HG02678 (cell line): ENCODE data around the gene CAPN12.

Experiments used
- ATAC-seq: cut with Tn5 transposase; IDR thresholded peaks from one replicate; pipeline ENCODE4 v1.9.1; 2021; ENCODE audit warnings: mild to moderate bottlenecking, moderate library complexity; ENCODE audit not compliant: unreplicated experiment

CAPN12 gene

GRCh38 chr19:38712161-38712748 lies 32.0 kb downstream of the CAPN12 start:
- ATAC-seq = no peak

- no peak for ATAC-seq
These were observed 32.5 kb downstream of the CAPN12 start for GRCh38 chr19:38711726-38712153.

- ATAC-seq = no peak
These were observed 33.1 kb downstream of the CAPN12 start for GRCh38 chr19:38710928-38711725.

DNA sequence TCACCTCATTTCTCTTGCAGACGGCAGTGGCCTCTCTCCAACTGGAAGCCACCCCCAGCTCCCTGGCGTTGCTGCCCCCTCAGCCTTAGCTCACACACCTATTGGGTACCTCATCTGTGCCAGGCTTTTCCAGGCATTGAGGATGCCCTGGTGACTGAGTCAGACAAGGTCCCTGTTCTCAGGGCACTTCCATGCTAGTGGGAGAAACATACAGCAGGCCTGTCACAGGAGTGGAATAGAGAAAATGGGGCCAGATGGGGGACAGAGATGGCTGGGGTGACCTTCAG lies 33.9 kb downstream of the CAPN12 start:
- no peak for ATAC-seq

GRCh38 chr19:38709671-38710415 lies 34.4 kb downstream of the CAPN12 start:
- no peak for ATAC-seq

- no peak for ATAC-seq
These were observed 35.2 kb downstream of the CAPN12 start for GRCh38 chr19:38709119-38709518.

DNA sequence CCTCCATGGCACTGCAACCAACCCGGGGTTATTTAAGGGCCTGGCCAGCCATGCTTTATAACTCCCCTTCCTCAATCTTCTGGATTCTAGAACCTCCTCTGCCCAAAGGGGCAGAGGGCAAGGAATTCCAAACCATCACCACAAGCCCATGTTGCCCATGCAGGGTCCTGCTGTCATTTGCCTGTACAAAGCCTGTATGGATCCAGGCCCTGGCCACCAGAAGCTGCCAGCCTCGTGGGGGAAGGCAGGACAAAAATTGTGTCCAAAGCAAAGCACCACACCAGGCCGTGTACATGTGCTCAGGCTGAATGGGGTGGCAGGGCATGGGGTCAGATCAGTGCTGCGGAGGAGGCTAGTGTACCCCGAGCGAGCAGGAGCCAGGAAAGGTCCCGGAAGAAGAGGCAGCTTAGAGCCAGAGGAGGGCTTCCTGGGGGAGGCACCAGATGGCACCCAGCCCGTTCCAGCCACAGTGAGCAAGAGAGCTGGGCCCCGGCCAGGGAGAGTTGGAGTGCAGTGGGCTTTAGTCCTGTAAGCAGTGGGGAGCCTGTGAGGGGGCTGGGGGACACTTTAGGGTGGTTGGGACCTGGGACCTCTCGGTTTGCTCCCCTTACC lies 35.8 kb downstream of the CAPN12 start:
- no peak for ATAC-seq

GRCh38 chr19:38707512-38708114 lies 36.7 kb downstream of the CAPN12 start:
- no peak for ATAC-seq

DNA sequence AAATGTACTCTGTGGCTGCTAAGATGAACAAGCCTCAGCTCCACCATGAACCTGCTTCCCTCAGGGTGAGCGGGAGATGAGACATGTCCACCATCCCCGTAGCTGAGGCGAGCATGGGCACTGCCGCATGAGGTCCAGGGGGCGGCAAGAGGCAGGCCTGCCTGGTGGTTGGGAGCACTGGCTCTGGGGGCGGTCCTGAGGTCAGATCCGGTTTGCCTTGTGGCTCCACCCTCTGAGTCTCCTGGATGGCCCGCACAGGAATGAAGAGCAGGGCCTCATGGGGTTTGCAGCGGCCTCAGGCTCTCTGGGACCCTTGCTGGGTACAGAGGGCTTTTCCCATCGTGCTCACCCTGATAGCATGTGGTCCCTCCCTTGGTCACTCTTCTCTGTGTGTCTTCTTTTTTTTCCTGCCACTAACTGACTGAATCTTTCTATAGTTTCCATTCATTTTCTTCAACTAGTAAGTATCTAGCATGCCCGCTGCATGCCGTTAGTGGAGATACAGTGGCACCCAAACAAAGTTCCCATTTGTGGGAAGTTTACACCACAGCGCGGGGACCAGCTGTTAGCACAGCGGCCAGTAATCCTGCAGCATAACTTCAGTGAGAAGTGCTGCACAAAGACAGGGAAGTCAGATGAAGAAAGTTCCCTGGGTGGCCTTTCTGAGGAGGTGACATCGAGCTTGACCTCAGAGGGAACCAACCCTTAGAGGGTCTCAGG lies 37.3 kb downstream of the CAPN12 start:
- ATAC-seq = no peak

DNA sequence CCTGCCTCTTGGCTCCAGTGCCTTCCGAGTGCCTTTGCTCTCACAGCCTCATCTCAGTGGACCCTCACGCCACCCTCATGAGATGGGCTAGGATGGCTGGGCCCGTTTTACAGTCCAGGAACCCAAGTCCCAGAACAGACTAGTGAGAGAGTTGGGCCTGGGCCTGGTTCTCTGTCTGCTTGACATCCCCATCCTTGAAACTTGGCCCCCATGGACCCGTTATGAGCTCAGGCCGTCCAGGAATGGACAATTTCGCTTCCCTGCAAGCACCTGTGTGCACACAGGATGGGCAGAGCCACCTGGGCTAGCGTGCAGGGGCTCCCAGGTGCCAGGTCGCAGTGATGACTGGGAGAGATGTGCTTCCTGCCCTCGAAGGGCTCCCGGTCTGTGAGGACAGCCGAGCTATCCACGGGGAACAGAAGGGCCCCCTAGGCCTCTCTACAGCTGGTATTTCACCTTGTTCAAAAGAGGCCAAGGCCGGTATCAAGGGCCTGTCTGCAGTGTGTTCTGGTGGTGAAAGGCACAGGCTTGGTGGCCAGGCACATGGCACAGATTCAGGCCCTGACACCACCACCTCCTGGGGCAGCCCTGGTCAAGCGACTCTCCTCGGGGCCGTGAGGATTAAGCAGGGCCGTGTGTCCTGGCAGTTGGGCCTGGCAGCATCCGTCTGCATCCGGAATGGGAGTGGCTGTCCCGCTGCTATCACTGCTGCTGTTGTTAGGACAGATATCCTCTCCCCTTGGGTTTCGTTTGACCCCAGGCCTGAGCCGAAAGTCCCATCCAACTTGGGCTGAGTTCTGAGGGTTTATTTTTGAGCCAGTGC lies 38.9 kb downstream of the CAPN12 start:
- ATAC-seq = no peak

- ATAC-seq = no peak
These were observed 39.7 kb downstream of the CAPN12 start for GRCh38 chr19:38704488-38705026.

DNA sequence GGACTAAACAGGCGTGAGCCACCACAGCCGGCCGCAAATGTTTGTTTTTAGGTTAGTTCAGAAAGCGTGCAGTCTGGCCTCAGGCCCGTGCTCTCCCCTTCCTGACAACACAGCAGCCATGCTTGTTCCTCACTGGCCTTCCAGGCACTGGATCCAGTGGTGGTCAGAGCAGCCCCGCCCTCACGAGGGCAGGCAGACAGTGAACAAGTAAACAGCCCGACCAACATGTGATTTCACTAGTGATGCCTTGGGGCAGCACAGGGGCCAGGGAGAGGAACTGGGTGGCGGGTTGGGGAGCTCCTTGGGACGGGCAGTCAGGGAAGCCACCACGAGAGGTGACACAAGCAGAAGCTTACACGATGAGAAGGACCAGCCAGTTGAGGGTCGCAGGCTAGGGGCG lies 40.8 kb downstream of the CAPN12 start:
- no peak for ATAC-seq

DNA sequence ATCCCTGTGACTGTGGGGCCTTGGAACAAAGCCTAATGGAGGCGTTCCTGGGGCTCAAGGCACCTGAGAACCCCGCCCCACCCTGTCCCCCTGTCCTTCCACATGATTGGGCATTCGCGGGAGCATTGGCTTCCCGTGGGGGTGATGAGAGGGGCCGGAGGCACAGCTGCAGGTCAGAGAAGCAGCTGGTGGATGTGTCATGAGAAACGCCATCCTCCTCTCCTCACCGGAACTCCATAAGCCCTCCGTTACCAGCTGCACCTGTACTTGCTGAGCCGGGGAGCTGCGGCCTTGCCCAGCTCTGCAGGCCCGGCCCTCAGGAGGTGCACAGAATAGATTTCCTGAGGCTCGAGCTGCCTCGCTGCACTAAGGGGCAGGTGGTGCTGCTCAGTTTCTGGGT lies 42.0 kb downstream of the CAPN12 start:
- no peak for ATAC-seq

- ATAC-seq = no peak
These were observed 42.7 kb downstream of the CAPN12 start for GRCh38 chr19:38701455-38702063.

DNA sequence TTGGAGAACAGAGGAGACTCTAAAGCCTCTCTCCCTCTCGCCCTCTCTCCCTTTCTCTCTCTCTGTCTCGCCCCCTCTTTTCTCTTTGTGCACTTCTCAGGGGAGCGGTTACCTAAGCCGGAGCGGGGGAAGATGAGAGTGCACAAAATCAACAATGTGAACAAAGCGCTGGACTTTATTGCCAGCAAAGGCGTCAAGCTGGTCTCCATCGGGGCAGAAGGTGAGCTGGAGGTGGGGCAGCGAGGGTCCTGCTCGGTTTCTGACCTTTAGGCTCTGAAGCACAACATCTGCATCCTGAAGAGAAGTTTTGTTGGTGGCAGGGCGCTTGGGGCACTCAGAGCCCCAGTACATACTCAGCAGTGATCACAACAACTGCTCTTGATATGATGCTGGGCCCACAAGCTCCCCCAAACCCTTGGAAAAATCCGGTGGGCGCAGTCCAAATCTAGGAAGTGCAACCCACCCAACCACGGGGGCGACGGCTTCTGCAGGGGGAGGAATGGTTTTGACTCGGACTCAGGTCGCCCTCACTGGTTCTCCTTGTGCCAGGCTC lies 43.3 kb downstream of the CAPN12 start:
- no peak for ATAC-seq

- ATAC-seq = no peak
These were observed 43.8 kb downstream of the CAPN12 start for GRCh38 chr19:38700350-38700901.

GRCh38 chr19:38699647-38700349 lies 44.5 kb downstream of the CAPN12 start:
- no peak for ATAC-seq

GRCh38 chr19:38699027-38699346 lies 45.3 kb downstream of the CAPN12 start:
- no peak for ATAC-seq
